GM10248 (cell line): ENCODE measurements around the gene PHLDB3.

Experiments used
- CTCF ChIA-PET: fragments of 300-600 bp; sonication (Branson Sonifier 250); formaldehyde crosslinking; extraction: SDS; loops from one replicate; lab custom pipeline; 2021; ENCODE audit warnings: antibody characterized with exemption; lab: Yijun Ruan, JAX
- POLR2A ChIA-PET: fragments of 350-650 bp; sonication (Branson Sonifier 250); formaldehyde crosslinking; extraction: SDS; loops from one replicate; lab custom pipeline; 2020; ENCODE audit warnings: antibody characterized with exemption; lab: Yijun Ruan, JAX
- DNase-seq: peaks from one replicate; pipeline ENCODE4 v3.0.0; 2012; ENCODE audit errors: extremely low spot score
- TF ChIP-seq, protein P1 (sequence below): IDR thresholded peaks from 2 replicates; pipeline ENCODE4 v1.5.1; 2012; ENCODE audit warnings: mild to moderate bottlenecking, low read depth; ENCODE audit errors: extremely low read depth, missing control alignments, control extremely low read depth

The PHLDB3 gene

DNA sequence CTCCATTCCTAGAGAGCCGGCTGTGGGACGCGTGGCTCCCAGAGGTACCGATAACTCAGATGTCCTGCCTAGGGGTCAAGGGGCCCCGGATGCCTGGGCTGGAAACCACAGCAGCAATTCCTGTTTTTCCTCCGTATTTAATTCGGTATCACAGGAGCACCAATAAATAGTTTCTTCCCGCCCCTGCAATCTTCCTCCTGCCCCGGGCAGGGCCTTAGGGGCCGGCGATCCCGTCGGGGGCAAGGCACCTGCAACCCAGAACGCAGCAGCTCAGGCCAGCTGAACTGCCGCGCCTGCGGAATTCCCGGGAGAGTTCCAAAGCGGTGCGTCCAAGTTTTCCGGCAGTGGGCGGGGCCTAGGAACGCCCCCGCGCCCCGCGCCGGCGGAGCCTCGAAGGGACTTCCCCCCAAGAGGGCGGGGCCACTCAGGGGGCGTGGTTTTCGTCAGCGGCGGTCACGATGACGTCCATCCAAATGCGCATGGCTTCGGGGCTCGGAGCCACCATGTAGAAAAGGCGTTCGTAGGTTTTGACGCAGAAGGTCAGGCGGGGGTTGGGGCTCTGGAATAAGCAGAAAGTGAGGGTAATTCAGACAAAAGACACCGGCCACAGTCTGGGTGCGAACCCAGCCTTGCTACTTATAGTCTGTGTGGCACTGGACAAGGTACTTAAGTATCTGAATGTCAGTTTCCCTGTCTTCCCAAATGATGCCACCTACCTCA is 29.4 kb downstream of the PHLDB3 start:
- TF ChIP-seq, protein P1, sequence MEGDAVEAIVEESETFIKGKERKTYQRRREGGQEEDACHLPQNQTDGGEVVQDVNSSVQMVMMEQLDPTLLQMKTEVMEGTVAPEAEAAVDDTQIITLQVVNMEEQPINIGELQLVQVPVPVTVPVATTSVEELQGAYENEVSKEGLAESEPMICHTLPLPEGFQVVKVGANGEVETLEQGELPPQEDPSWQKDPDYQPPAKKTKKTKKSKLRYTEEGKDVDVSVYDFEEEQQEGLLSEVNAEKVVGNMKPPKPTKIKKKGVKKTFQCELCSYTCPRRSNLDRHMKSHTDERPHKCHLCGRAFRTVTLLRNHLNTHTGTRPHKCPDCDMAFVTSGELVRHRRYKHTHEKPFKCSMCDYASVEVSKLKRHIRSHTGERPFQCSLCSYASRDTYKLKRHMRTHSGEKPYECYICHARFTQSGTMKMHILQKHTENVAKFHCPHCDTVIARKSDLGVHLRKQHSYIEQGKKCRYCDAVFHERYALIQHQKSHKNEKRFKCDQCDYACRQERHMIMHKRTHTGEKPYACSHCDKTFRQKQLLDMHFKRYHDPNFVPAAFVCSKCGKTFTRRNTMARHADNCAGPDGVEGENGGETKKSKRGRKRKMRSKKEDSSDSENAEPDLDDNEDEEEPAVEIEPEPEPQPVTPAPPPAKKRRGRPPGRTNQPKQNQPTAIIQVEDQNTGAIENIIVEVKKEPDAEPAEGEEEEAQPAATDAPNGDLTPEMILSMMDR = no peak
- CTCF ChIA-PET = interaction anchor here (1.0 to 2.3 kb wide), 5 partner anchors 12 to 119 kb away, joined by 4 to 8 read pairs (median 5); partner anchors contain the start of gene PHLDB3
- POLR2A ChIA-PET = interaction anchor here (0.6 kb wide), 1 partner anchor 279 kb away, joined by 3 read pairs; no protein-coding TSS in a partner anchor
- DNase-seq = peak; percentile 96

DNA sequence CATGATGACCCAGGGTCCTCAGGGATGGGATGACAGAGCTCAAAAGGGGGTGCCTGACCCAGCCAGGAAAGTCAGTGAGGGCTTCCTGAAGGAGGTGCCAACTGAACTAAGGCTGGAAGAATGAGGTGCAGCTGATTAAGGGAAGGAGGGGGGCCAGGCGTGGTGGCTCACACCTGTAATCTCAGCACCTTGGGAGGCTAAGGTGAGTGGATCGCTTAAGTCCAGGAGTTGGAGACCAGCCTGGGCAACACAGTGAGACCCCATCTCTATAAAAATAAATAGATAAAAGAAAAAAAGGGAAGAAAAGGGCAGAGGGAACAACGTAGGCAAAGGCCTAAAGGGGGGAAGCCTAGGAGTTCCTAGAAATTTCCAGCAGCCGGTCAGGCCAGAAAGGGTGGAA is 30.1 kb downstream of the PHLDB3 start:
- ChIA-PET POLR2A (interaction anchor here (0.6 kb wide), 1 partner anchor 279 kb away, joined by 3 read pairs; no protein-coding TSS in a partner anchor), CTCF (interaction anchor here (1.0 to 2.3 kb wide), 5 partner anchors 11 to 120 kb away, joined by 4 to 8 read pairs (median 5); partner anchors contain the start of gene PHLDB3)
- TF ChIP-seq, protein P1 = no peak
- DNase-seq = no peak

DNA sequence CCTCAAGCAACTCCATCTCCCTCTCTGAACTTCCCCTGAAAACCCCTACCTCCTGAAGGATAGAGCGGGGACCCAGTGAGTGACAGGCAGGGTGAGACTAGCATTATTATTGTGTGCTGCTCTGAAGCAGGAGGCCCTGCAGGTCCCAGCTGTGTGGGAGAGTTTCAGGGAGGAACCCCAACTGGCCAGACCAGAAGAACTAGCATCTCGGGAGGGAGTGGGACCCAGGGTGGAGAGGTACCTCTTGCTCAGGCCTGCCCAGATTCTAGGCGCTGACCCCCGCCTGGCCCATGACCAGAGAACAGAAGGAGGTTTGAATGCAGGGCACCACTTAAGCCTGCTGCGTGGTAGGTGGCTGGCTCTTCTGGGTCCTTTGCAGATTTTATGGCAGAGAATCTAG is 33.5 kb downstream of the PHLDB3 start:
- no peak for DNase-seq
- CTCF ChIA-PET = no interaction called here
- TF ChIP-seq, protein P1 = no peak
- POLR2A ChIA-PET = no interaction called here

DNA sequence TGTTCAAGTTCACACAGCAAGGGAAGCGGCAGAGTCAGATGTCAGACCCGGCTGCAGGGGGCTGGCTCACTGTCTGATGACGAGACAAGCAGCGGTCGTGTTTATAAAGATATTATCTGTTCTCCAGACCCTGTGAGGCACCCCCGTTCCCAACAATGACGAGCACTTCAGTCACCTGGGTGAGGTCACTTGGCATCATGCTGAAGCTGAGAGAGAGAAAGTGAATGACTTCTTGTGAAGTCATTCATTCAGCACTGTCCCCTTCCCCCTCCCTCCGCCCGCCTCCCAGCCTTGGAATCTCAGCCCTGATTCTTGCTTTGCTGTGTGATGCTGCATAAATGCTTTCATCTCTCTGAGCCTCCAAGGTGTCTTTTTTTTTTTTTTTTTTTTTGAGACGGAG is 34.3 kb downstream of the PHLDB3 start:
- DNase-seq = no peak
- ChIA-PET CTCF (no interaction called here), POLR2A (no interaction called here)
- TF ChIP-seq, protein P1 = no peak

DNA sequence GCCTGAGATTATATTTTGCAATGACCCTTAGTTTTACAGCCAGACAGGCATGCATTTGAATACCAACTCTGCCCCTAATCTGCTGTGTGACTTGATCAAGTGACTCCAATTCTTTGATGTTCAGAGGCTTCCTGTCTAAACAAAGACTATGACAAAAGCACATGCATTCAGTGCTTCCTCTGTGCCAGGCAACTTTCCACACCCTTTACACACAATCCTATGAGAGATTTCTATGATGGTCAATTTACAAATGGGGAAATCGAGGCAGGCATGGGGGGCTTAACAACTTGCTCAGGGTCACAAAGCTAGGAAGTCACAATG is 35.4 kb downstream of the PHLDB3 start:
- TF ChIP-seq, protein P1 = no peak
- ChIA-PET POLR2A (no interaction called here), CTCF (interaction anchor here (0.9 kb wide), 1 partner anchor 22 kb away, joined by 4 read pairs; no protein-coding TSS in a partner anchor)
- no peak for DNase-seq

DNA sequence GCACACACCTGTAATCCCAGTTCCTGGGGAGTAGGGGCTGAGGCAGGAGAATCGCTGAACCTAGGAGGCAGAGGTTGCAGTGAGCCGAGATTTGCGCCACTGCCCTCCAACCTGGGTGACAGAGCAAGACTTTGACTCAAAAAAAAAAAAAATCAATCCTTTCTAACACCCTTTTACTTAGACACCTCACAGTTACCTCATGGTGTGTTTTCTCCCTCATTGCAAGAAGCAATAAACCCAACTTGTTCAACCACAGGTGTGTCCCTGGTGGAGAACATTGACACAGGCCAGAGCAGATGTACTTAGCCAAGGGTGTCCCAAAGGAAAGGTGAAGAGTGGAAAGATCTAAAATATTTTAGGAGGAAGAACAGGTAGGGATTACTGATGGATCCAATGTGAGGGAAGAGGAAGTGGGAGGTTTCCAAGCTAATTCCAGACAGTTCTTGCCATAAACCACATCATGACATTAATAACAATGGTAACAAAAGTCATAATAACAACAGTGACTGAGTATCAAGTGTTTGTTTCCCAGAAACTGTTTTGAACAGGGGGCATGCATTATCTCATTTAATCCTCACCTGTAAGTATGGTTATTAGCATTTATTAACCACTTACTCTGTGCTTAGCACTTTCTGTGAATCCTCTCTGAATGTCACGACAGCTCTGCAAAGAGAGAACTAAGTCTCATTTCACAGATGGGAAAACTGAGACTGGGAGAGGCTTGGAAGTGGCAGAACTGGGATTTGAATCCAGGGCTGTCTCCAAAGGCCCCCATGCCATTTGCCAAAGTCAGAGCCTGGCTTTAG is 36.0 kb downstream of the PHLDB3 start:
- ChIA-PET CTCF (interaction anchor here (0.8 to 1.3 kb wide), 3 partner anchors 21 to 56 kb away, joined by 3 to 4 read pairs (median 3); no protein-coding TSS in a partner anchor), POLR2A (no interaction called here)
- DNase-seq = no peak
- TF ChIP-seq, protein P1 = no peak
